CD14-positive monocyte (primary cell): Measurements from ENCODE around the gene TSHZ2. TPM values are rescaled to one million over a fixed set of nuclear protein-coding genes. Genes with fewer than 3 reads are reported as not detected.

Experiments used
- DNase-seq, 3 donors: peaks; one replicate each; pipeline ENCODE4 v3.0.0-alpha.2; 2011 to 2022
- H2AFZ ChIP-seq: 2 replicates; pipeline ENCODE4 v1.6.0; 2012; ENCODE audit warnings: mild to moderate bottlenecking, low read depth, low read length, inconsistent platforms; ENCODE audit not compliant: insufficient read depth, poor library complexity, severe bottlenecking
- H3K27ac ChIP-seq, 2 donors: 1 replicate in 1 of 2; 2 replicates in 1 of 2; pipeline ENCODE4 v1.5.1; 2012 to 2013; ENCODE audit warnings: low read length in 2 of 2, control low read depth in 1 of 2, inconsistent platforms in 1 of 2, low read depth in 1 of 2, mild to moderate bottlenecking in 1 of 2
- H3K27me3 ChIP-seq, 2 donors: one replicate each; pipeline versions ENCODE4 v1.6.0 to v1.6.1; 2011 to 2013; ENCODE audit warnings: low read length in 2 of 2; ENCODE audit not compliant: control insufficient read depth in 2 of 2, insufficient read depth in 2 of 2
- H3K36me3 ChIP-seq, 2 donors: replicated peaks in 1 of 2; 1 replicate in 1 of 2; 2 replicates in 1 of 2; pipeline versions ENCODE4 v1.5.1 to v1.6.1; 2012 to 2013; ENCODE audit warnings: low read length in 2 of 2, control low read depth in 1 of 2, inconsistent platforms in 1 of 2, mild to moderate bottlenecking in 1 of 2; ENCODE audit not compliant: insufficient read depth in 2 of 2, control insufficient read depth in 1 of 2
- H3K4me1 ChIP-seq, 2 donors: 1 replicate in 1 of 2; 2 replicates in 1 of 2; pipeline versions ENCODE4 v1.5.1 to v1.6.1; 2012 to 2013; ENCODE audit warnings: low read length in 2 of 2, control low read depth in 1 of 2, inconsistent platforms in 1 of 2, mild to moderate bottlenecking in 1 of 2, moderate library complexity in 1 of 2; ENCODE audit not compliant: insufficient read depth in 2 of 2, control insufficient read depth in 1 of 2
- H3K4me2 ChIP-seq: replicated peaks from 2 replicates; pipeline ENCODE3; 2012; ENCODE audit warnings: low read length, moderate library complexity, mild to moderate bottlenecking; ENCODE audit not compliant: poor library complexity, severe bottlenecking; ENCODE audit errors: extremely low read depth
- H3K4me3 ChIP-seq, 3 experiments: fragments of 200-600 bp in 1 of 3; sonication (generic) in 1 of 3; replicated peaks in 1 of 3; 1 replicate in 2 of 3; 2 replicates in 1 of 3; pipeline ENCODE4 v1.5.1; 2011 to 2013; ENCODE audit warnings: low read length in 3 of 3, mild to moderate bottlenecking in 3 of 3, control low read depth in 2 of 3, low read depth in 2 of 3, inconsistent platforms in 1 of 3, moderate library complexity in 1 of 3
- H3K79me2 ChIP-seq: 2 replicates; pipeline ENCODE4 v1.6.0; 2012; ENCODE audit warnings: mild to moderate bottlenecking, control low read depth, inconsistent platforms, low read length, moderate library complexity; ENCODE audit not compliant: insufficient read depth
- H3K9ac ChIP-seq: 2 replicates; pipeline ENCODE4 v1.6.0; 2017; ENCODE audit warnings: low read length, mild to moderate bottlenecking; ENCODE audit not compliant: insufficient read depth, poor library complexity, severe bottlenecking
- H3K9me3 ChIP-seq, 2 donors: replicated peaks in 1 of 2; 1 replicate in 1 of 2; 2 replicates in 1 of 2; pipeline versions ENCODE4 v1.5.1 to v1.6.1; 2012 to 2013; ENCODE audit warnings: low read length in 2 of 2, control low read depth in 1 of 2; ENCODE audit not compliant: control insufficient read depth in 1 of 2, insufficient read depth in 1 of 2
- H4K20me1 ChIP-seq: 2 replicates; pipeline ENCODE4 v1.6.0; 2012; ENCODE audit warnings: mild to moderate bottlenecking, low read length, control low read depth, moderate library complexity; ENCODE audit not compliant: insufficient read depth
- H3K27ac Mint-ChIP-seq, 7 donors: one replicate each; pipeline ENCODE4 v1.8.0; 2020; ENCODE audit warnings: mild to moderate bottlenecking in 7 of 7, mixed read lengths in 7 of 7, moderate library complexity in 6 of 7, inconsistent platforms in 2 of 7
- H3K27me3 Mint-ChIP-seq, 3 donors: one replicate each; pipeline ENCODE4 v1.8.0; 2021 to 2022; ENCODE audit warnings: low read depth in 3 of 3, mild to moderate bottlenecking in 3 of 3, mixed read lengths in 3 of 3, moderate library complexity in 3 of 3, inconsistent platforms in 1 of 3
- H3K36me3 Mint-ChIP-seq, 2 donors: one replicate each; pipeline ENCODE4 v1.8.0; 2020; ENCODE audit warnings: mixed read lengths in 2 of 2, inconsistent platforms in 1 of 2, mild to moderate bottlenecking in 1 of 2
- H3K4me1 Mint-ChIP-seq: one replicate; pipeline ENCODE4 v1.8.0; 2020; ENCODE audit warnings: mild to moderate bottlenecking, mixed read lengths
- H3K4me3 Mint-ChIP-seq, 2 donors: one replicate each; pipeline ENCODE4 v1.8.0; 2020; ENCODE audit warnings: mild to moderate bottlenecking in 2 of 2, mixed read lengths in 2 of 2, moderate library complexity in 1 of 2
- H3K9me3 Mint-ChIP-seq, 7 donors: one replicate each; pipeline ENCODE4 v1.8.0; 2020 to 2022; ENCODE audit warnings: mixed read lengths in 7 of 7, mild to moderate bottlenecking in 6 of 7, moderate library complexity in 6 of 7, inconsistent platforms in 2 of 7
- WGBS: methylation state at CpG from one replicate; pipeline ENCODE4 v1.1.5; 2013; ENCODE audit warnings: missing lambda C conversion rate; ENCODE audit not compliant: insufficient coverage; 5-methylcytosine and 5-hydroxymethylcytosine counted together
- intact Hi-C, 2 donors: fragments of 100-400 bp; cut with micrococcal nuclease; formaldehyde crosslinking; loops; one replicate each; pipeline versions ENCODE4 v1.15.0 to v1.15.1; 2023
- polyA plus RNA-seq, 3 donors: library from polyadenylated mRNA; depleted of rRNA in 1 of 3; unstranded in 2 of 3; stranded (reverse) in 1 of 3; fragments of 300-500 nt in 2 of 3; fragments of >200 nt in 1 of 3; fragmentation: Illumina TruSeq in 2 of 3; gene quantifications; 1 replicate in 2 of 3; 2 replicates in 1 of 3; pipeline ENCODE4 v1.2.3, GENCODE V29; 2012 to 2021
- TF ChIP-seq, protein P1 (sequence below): fragments of 200-600 bp; IDR thresholded peaks from one replicate; pipeline ENCODE4 v1.8.0; 2022; ENCODE audit warnings: antibody characterized with exemption, mild to moderate bottlenecking

The TSHZ2 gene
- polyA plus RNA-seq, 3 donors, result not detected

DNA sequence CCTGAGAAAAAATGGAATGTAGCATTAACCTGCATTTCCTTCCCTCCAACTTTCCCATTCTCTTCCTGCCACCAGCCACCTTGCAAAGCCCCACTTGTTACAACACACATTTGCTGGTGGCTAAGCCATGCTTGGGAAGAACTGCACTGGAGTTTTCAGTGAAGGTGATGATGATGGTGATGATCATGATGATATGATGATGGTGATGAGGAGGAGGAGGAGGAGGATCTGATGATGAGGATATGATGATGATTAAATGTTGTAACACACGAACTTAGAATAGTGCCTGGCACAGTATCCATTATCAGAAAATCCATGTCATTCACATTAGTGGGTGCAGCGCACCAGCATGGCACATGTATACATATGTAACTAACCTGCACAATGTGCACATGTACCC lies 297.2 kb downstream of the TSHZ2 start:
- no peaks in the 10 kb centered on the region for H3K9me3 ChIP-seq
- intact Hi-C loops, result no loop called here
- no peaks in the 10 kb centered on the region for H3K4me1 ChIP-seq
- H3K4me2 ChIP-seq, result no peak overlapping the region
- H2AFZ ChIP-seq, result no peak overlapping the region
- no peak overlapping the region for H3K27ac ChIP-seq
- H3K9me3 Mint-ChIP-seq, result peaks cover 0 to 3% (median 0%) of the 10 kb centered on the region in 7 donors
- DNase-seq, result no peak
- H3K4me3 Mint-ChIP-seq, result no peak overlapping the region
- H3K79me2 ChIP-seq, result no peaks in the 10 kb centered on the region
- H4K20me1 ChIP-seq, result no peaks in the 10 kb centered on the region
- no peaks in the 10 kb centered on the region for H3K4me1 Mint-ChIP-seq
- no peak overlapping the region for H3K27ac Mint-ChIP-seq
- no CpG with 5 or more reads among the region's 2 CpGs for WGBS
- H3K9ac ChIP-seq, result no peak overlapping the region
- no peaks in the 10 kb centered on the region for H3K27me3 ChIP-seq
- peaks cover 2 to 7% (median 2%) of the 10 kb centered on the region in 3 donors for H3K27me3 Mint-ChIP-seq
- TF ChIP-seq, protein P1, sequence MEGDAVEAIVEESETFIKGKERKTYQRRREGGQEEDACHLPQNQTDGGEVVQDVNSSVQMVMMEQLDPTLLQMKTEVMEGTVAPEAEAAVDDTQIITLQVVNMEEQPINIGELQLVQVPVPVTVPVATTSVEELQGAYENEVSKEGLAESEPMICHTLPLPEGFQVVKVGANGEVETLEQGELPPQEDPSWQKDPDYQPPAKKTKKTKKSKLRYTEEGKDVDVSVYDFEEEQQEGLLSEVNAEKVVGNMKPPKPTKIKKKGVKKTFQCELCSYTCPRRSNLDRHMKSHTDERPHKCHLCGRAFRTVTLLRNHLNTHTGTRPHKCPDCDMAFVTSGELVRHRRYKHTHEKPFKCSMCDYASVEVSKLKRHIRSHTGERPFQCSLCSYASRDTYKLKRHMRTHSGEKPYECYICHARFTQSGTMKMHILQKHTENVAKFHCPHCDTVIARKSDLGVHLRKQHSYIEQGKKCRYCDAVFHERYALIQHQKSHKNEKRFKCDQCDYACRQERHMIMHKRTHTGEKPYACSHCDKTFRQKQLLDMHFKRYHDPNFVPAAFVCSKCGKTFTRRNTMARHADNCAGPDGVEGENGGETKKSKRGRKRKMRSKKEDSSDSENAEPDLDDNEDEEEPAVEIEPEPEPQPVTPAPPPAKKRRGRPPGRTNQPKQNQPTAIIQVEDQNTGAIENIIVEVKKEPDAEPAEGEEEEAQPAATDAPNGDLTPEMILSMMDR, result no peak
- no peak overlapping the region for H3K4me3 ChIP-seq
- no peaks in the 10 kb centered on the region for H3K36me3 Mint-ChIP-seq
- no peaks in the 10 kb centered on the region for H3K36me3 ChIP-seq

DNA sequence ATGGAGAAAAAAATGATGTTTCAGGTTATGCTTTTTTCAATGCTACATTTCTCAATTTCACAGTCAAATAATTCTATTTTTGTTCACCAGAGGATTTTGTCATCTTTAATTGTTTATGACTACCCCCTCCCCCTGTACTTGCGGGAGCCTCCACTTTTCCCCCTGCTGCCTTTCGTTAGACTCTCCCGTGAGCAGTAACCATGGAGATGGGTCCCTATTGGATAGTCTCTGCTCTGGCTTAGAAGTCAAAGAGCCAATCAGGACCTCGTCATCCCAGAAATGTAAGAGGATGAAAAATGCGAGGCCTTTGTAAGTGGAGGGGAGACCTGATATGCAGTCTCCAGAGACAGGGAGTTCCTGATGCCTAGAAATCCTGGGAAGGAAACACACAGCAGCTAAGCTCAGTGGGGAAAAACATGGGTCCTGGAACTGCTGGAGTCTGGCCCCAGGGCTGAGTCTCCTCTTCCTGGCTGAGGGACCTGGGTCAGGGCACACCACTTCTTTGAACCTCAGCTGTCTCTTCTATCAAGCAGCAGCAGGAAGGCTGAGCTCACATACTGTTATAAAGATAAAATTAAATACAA lies 298.7 kb downstream of the TSHZ2 start:
- Mint-ChIP-seq H3K27ac (no peak overlapping the region), H3K27me3 (peaks cover 0 to 5% (median 2%) of the 10 kb centered on the region in 3 donors)

More for the DNA sequence above, 298.7 kb downstream of the TSHZ2 start:
- Mint-ChIP-seq H3K36me3 (no peaks in the 10 kb centered on the region), H3K9me3 (peaks cover 0 to 3% (median 0%) of the 10 kb centered on the region in 7 donors), H3K4me1 (no peaks in the 10 kb centered on the region), H3K4me3 (no peak overlapping the region)
- intact Hi-C loops, result no loop called here
- H3K27me3 ChIP-seq, result no peaks in the 10 kb centered on the region
- DNase-seq, result no peak
- WGBS, result 97% methylated on average over 3 of the region's 5 CpGs
- H3K9me3 ChIP-seq, result no peaks in the 10 kb centered on the region
- H3K9ac ChIP-seq, result no peak overlapping the region
- TF ChIP-seq, protein P1, result no peak
- no peaks in the 10 kb centered on the region for H3K4me1 ChIP-seq
- H2AFZ ChIP-seq, result no peak overlapping the region
- no peaks in the 10 kb centered on the region for H3K36me3 ChIP-seq
- no peak overlapping the region for H3K4me2 ChIP-seq
- H3K27ac ChIP-seq, result no peak overlapping the region
- no peaks in the 10 kb centered on the region for H3K79me2 ChIP-seq
- H3K4me3 ChIP-seq, result no peak overlapping the region
- H4K20me1 ChIP-seq, result no peaks in the 10 kb centered on the region
